ENCODE results near the gene MAGI2.
"Not testable (repeated sequence)": the region's sequence is repeated elsewhere in the genome, so short reads cannot be mapped to it uniquely, and the experiment has no call there.

Gene MAGI2

GRCh38 chr7:78002715-78003114, 1450.8 kb downstream of the MAGI2 start:
- DNase-seq (ENCODE audit: low read depth): no peak
- no peaks in the 10 kb centered on the region for H3K27me3 ChIP-seq (replicated peaks; ENCODE audit: control insufficient read depth, insufficient read depth, low read length)

GRCh38 chr7:78002021-78002420, 1451.4 kb downstream of the MAGI2 start:
- no peaks in the 10 kb centered on the region for H3K36me3 ChIP-seq (ENCODE audit: control insufficient read depth, insufficient read depth, low read length, severe bottlenecking)

More at GRCh38 chr7:78002715-78003114, 1450.8 kb downstream of the MAGI2 start:
- Histone ChIP-seq H3K4me1 (ENCODE audit: control insufficient read depth, insufficient read depth, low read length) (no peaks in the 10 kb centered on the region), H3K4me3 (ENCODE audit: low read length) (no peak overlapping the region), H3K9me3 (ENCODE audit: control insufficient read depth, low read length) (no peaks in the 10 kb centered on the region), H3K36me3 (ENCODE audit: control insufficient read depth, insufficient read depth, low read length, severe bottlenecking) (no peaks in the 10 kb centered on the region), H3K9ac (ENCODE audit: low read length) (no peak overlapping the region)

GRCh38 chr7:77999168-77999567, 1454.3 kb downstream of the MAGI2 start:
- not testable (repeated sequence) for H3K4me3 ChIP-seq (ENCODE audit: low read length); DNase-seq (ENCODE audit: low read depth); H3K36me3 ChIP-seq (ENCODE audit: control insufficient read depth, insufficient read depth, low read length, severe bottlenecking); H3K9me3 ChIP-seq (ENCODE audit: control insufficient read depth, low read length); H3K4me1 ChIP-seq (ENCODE audit: control insufficient read depth, insufficient read depth, low read length); H3K27me3 ChIP-seq (replicated peaks; ENCODE audit: control insufficient read depth, insufficient read depth, low read length); H3K9ac ChIP-seq (ENCODE audit: low read length)

More at GRCh38 chr7:78002021-78002420, 1451.4 kb downstream of the MAGI2 start:
- DNase-seq (ENCODE audit: low read depth): no peak
- Histone ChIP-seq H3K27me3 (replicated peaks; ENCODE audit: control insufficient read depth, insufficient read depth, low read length) (no peaks in the 10 kb centered on the region), H3K9ac (ENCODE audit: low read length) (no peak overlapping the region), H3K4me3 (ENCODE audit: low read length) (no peak overlapping the region), H3K9me3 (ENCODE audit: control insufficient read depth, low read length) (no peaks in the 10 kb centered on the region), H3K4me1 (ENCODE audit: control insufficient read depth, insufficient read depth, low read length) (no peaks in the 10 kb centered on the region)

- Histone ChIP-seq H3K4me1 (ENCODE audit: control insufficient read depth, insufficient read depth, low read length) (no peaks in the 10 kb centered on the region), H3K9ac (ENCODE audit: low read length) (no peak overlapping the region), H3K9me3 (ENCODE audit: control insufficient read depth, low read length) (no peaks in the 10 kb centered on the region), H3K27me3 (replicated peaks; ENCODE audit: control insufficient read depth, insufficient read depth, low read length) (no peaks in the 10 kb centered on the region), H3K36me3 (ENCODE audit: control insufficient read depth, insufficient read depth, low read length, severe bottlenecking) (no peaks in the 10 kb centered on the region), H3K4me3 (ENCODE audit: low read length) (no peak overlapping the region)
- no peak for DNase-seq (ENCODE audit: low read depth)
Observed at GRCh38 chr7:77995717-77996116, 1457.8 kb downstream of the MAGI2 start.

- no peaks in the 10 kb centered on the region for H3K4me1 ChIP-seq (ENCODE audit: control insufficient read depth, insufficient read depth, low read length)
- H3K36me3 ChIP-seq (ENCODE audit: control insufficient read depth, insufficient read depth, low read length, severe bottlenecking): no peaks in the 10 kb centered on the region
- no peak for DNase-seq (ENCODE audit: low read depth)
- H3K27me3 ChIP-seq (replicated peaks; ENCODE audit: control insufficient read depth, insufficient read depth, low read length): no peaks in the 10 kb centered on the region
- H3K4me3 ChIP-seq (ENCODE audit: low read length): no peak overlapping the region
- H3K9ac ChIP-seq (ENCODE audit: low read length): no peak overlapping the region
- no peaks in the 10 kb centered on the region for H3K9me3 ChIP-seq (ENCODE audit: control insufficient read depth, low read length)
Observed at GRCh38 chr7:77993838-77994237, 1459.6 kb downstream of the MAGI2 start.

DNA sequence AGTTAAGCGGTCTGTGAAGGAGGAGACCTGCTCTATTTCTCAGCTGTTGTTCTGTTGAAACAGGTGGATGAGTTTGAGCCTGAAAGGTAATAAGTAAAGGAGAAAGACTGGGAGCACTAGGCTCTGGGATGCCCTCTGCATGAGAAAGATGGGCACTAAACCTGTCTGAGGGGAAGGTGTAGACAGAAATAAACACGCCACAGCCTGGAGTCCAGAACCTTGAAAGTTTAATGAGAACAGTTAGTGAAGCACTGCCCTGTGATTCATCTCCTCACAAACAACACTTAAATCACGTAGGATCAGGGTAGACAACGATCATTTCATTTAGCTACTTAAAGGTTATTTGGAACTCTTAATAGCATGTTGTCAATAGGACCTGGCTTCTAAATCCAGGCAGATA, 1461.8 kb downstream of the MAGI2 start:
- H3K9me3 ChIP-seq (ENCODE audit: control insufficient read depth, low read length): peaks cover 4% of the 10 kb centered on the region
- no peaks in the 10 kb centered on the region for H3K27me3 ChIP-seq (replicated peaks; ENCODE audit: control insufficient read depth, insufficient read depth, low read length)
- H3K36me3 ChIP-seq (ENCODE audit: control insufficient read depth, insufficient read depth, low read length, severe bottlenecking): no peaks in the 10 kb centered on the region
- DNase-seq (ENCODE audit: low read depth): no peak
- H3K4me3 ChIP-seq (ENCODE audit: low read length): no peak overlapping the region
- no peak overlapping the region for H3K9ac ChIP-seq (ENCODE audit: low read length)
- H3K4me1 ChIP-seq (ENCODE audit: control insufficient read depth, insufficient read depth, low read length): no peaks in the 10 kb centered on the region

GRCh38 chr7:77989981-77990566, 1463.4 kb downstream of the MAGI2 start:
- Histone ChIP-seq H3K36me3 (ENCODE audit: control insufficient read depth, insufficient read depth, low read length, severe bottlenecking) (no peaks in the 10 kb centered on the region), H3K27me3 (replicated peaks; ENCODE audit: control insufficient read depth, insufficient read depth, low read length) (no peaks in the 10 kb centered on the region), H3K4me1 (ENCODE audit: control insufficient read depth, insufficient read depth, low read length) (peaks cover 9% of the 10 kb centered on the region), H3K4me3 (ENCODE audit: low read length) (no peak overlapping the region), H3K9ac (ENCODE audit: low read length) (no peak overlapping the region), H3K9me3 (ENCODE audit: control insufficient read depth, low read length) (peaks cover 4% of the 10 kb centered on the region)
- no peak for DNase-seq (ENCODE audit: low read depth)

- Histone ChIP-seq H3K4me3 (ENCODE audit: low read length) (no peak overlapping the region), H3K36me3 (ENCODE audit: control insufficient read depth, insufficient read depth, low read length, severe bottlenecking) (no peaks in the 10 kb centered on the region), H3K9ac (ENCODE audit: low read length) (no peak overlapping the region), H3K9me3 (ENCODE audit: control insufficient read depth, low read length) (peaks cover 4% of the 10 kb centered on the region), H3K27me3 (replicated peaks; ENCODE audit: control insufficient read depth, insufficient read depth, low read length) (no peaks in the 10 kb centered on the region), H3K4me1 (ENCODE audit: control insufficient read depth, insufficient read depth, low read length) (peaks cover 9% of the 10 kb centered on the region)
- DNase-seq (ENCODE audit: low read depth): peak; percentile 28
Observed at GRCh38 chr7:77985974-77986339, 1467.5 kb downstream of the MAGI2 start.

DNA sequence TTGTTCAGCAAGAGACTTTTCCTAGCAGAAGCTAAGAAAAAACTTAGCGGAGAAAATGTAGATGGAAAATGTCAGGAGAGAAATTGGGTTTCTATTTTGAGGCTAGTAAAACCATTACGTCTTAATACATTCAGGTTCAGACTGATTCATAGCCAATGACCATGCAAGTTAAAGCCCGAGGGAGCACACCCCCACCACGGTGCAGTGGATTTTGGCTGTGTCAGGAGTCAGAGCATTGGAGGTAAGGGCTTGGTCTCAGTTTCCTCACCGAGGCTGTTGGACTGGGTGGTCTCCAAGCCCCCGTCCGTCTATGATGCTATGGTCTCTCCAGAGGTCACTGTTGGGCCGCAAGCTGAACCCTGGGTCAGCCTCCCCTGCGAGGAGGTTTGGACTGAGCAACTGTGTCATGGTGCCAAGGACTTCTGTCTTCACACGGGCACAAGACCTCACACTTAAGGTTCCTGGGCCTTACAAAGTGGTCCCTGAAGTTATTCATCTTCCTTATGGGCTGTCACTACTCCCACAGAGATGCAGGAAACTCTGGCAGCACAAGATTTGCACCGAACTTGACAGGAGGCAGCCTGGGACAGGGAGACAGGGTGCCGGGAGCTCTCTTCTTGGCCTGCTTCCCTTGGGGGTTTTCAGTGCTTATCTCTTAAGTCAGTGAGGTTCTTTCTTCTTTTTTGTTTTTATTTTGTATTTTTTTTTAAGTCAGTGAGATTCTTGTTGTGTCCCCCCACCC, 1468.1 kb downstream of the MAGI2 start:
- Histone ChIP-seq H3K36me3 (ENCODE audit: control insufficient read depth, insufficient read depth, low read length, severe bottlenecking) (no peaks in the 10 kb centered on the region), H3K9ac (ENCODE audit: low read length) (no peak overlapping the region), H3K4me3 (ENCODE audit: low read length) (no peak overlapping the region), H3K4me1 (ENCODE audit: control insufficient read depth, insufficient read depth, low read length) (peaks cover 9% of the 10 kb centered on the region), H3K9me3 (ENCODE audit: control insufficient read depth, low read length) (peaks cover 4% of the 10 kb centered on the region), H3K27me3 (replicated peaks; ENCODE audit: control insufficient read depth, insufficient read depth, low read length) (no peaks in the 10 kb centered on the region)
- DNase-seq (ENCODE audit: low read depth): no peak

DNA sequence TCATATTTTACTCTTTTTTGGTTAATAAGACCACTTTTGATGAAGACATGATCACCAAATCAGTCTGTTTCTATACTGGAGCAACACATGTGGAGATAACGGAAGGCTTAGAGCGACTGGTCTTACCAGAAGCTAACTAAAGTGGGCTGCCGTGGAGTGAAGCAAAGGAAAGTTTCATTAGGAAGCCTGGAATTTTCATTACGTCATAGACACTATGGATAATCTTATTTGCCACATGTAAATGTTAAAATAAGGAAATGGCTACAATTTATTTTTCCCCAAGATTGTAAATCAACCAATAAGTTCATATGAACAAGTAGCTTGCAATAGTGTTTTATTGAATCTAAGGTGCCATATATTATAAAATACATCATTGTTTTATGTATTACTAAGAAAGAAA, 1469.5 kb downstream of the MAGI2 start:
- no peak for DNase-seq (ENCODE audit: low read depth)
- H3K4me3 ChIP-seq (ENCODE audit: low read length): no peak overlapping the region
- no peaks in the 10 kb centered on the region for H3K27me3 ChIP-seq (replicated peaks; ENCODE audit: control insufficient read depth, insufficient read depth, low read length)
- H3K4me1 ChIP-seq (ENCODE audit: control insufficient read depth, insufficient read depth, low read length): peaks cover 9% of the 10 kb centered on the region
- no peaks in the 10 kb centered on the region for H3K36me3 ChIP-seq (ENCODE audit: control insufficient read depth, insufficient read depth, low read length, severe bottlenecking)
- no peak overlapping the region for H3K9ac ChIP-seq (ENCODE audit: low read length)
- H3K9me3 ChIP-seq (ENCODE audit: control insufficient read depth, low read length): peaks cover 4% of the 10 kb centered on the region

DNA sequence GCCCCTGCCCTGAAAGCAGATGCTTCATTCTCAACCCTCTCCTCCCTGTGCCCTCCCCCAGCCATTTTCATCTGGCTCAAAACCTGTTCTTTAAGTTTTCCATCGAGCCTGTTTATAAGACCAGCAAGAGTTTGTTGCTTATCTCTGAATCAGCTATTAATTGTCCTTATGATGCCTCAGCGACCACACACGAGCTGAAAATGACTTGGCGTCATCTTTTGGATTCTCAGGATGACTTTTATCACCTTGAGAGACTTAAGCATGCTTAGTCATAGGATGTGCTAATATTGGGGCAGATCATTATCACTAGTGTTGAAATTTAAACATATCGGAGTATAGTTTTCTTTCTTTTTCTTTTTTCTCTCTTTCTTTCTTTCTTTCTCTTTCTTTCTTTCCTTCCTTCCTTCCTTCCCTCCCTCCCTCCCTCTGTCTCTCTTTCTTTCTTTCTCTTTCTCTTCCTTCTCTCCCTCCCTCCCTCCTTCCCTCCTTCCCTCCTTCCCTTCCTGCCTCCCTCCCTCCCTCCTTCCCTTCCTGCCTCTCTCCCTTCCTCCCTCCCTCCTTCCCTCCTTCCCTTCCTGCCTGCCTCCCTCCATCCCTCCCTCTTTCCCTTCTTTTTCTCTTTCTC, 1470.4 kb downstream of the MAGI2 start:
- Histone ChIP-seq H3K27me3 (replicated peaks; ENCODE audit: control insufficient read depth, insufficient read depth, low read length) (no peaks in the 10 kb centered on the region), H3K4me3 (ENCODE audit: low read length) (no peak overlapping the region), H3K4me1 (ENCODE audit: control insufficient read depth, insufficient read depth, low read length) (peaks cover 9% of the 10 kb centered on the region), H3K9me3 (ENCODE audit: control insufficient read depth, low read length) (no peaks in the 10 kb centered on the region), H3K36me3 (ENCODE audit: control insufficient read depth, insufficient read depth, low read length, severe bottlenecking) (no peaks in the 10 kb centered on the region), H3K9ac (ENCODE audit: low read length) (no peak overlapping the region)
- no peak for DNase-seq (ENCODE audit: low read depth)

Measured in adipocyte (in vitro differentiated cells).